Astrocyte (in vitro differentiated cells and primary cell): Measurements from ENCODE around the gene GRIA2. TPM values are rescaled to one million over a fixed set of nuclear protein-coding genes. Genes with fewer than 3 reads are reported as not detected.

ENCODE experiments used
- DNase-seq: peaks from one replicate; pipeline ENCODE4 v3.0.0-alpha.2; 2010; ENCODE audit warnings: low read depth
- FAIRE-seq: peaks from 2 replicates; lab custom pipeline; 2011; peaks lifted over from hg19 to GRCh38; lab: Jason Lieb, UNC
- H2AFZ ChIP-seq: 2 replicates; pipeline ENCODE4 v1.6.0; 2012; ENCODE audit warnings: low read depth, low read length, inconsistent platforms
- H3K27ac ChIP-seq: 2 replicates; pipeline ENCODE4 v1.5.1; 2011; ENCODE audit warnings: low read depth, low read length, inconsistent platforms
- H3K27me3 ChIP-seq: 2 replicates; pipeline ENCODE4 v1.6.0; 2011; ENCODE audit warnings: low read length, inconsistent platforms; ENCODE audit not compliant: insufficient read depth
- H3K36me3 ChIP-seq: 2 replicates; pipeline ENCODE4 v1.5.1; 2011; ENCODE audit warnings: low read length, inconsistent platforms; ENCODE audit not compliant: insufficient read depth
- H3K4me1 ChIP-seq: 2 replicates; pipeline ENCODE4 v1.5.1; 2011; ENCODE audit warnings: low read length, inconsistent platforms; ENCODE audit not compliant: insufficient read depth
- H3K4me2 ChIP-seq: 2 replicates; pipeline ENCODE4 v1.6.0; 2012; ENCODE audit warnings: low read length, inconsistent platforms
- H3K4me3 ChIP-seq: 2 replicates; pipeline ENCODE4 v1.5.1; 2011; ENCODE audit warnings: low read depth, mild to moderate bottlenecking, low read length, inconsistent platforms; ENCODE audit not compliant: insufficient read depth
- H3K79me2 ChIP-seq: 2 replicates; pipeline ENCODE4 v1.6.0; 2012; ENCODE audit warnings: mild to moderate bottlenecking, low read length, inconsistent platforms; ENCODE audit not compliant: insufficient read depth
- H3K9ac ChIP-seq: 2 replicates; pipeline ENCODE4 v1.6.0; 2012; ENCODE audit warnings: mild to moderate bottlenecking, low read length, inconsistent platforms
- H3K9me3 ChIP-seq: 2 replicates; pipeline ENCODE4 v1.5.1; 2012; ENCODE audit warnings: low read depth, mild to moderate bottlenecking, low read length, inconsistent platforms; ENCODE audit not compliant: insufficient read depth
- H4K20me1 ChIP-seq: 2 replicates; pipeline ENCODE4 v1.6.0; 2012; ENCODE audit warnings: low read length, inconsistent platforms; ENCODE audit not compliant: insufficient read depth
- H3K27ac Mint-ChIP-seq: one replicate; pipeline ENCODE4 v1.8.0; 2021; ENCODE audit warnings: mild to moderate bottlenecking, mixed read lengths; ENCODE audit not compliant: unreplicated experiment
- H3K27me3 Mint-ChIP-seq: one replicate; pipeline ENCODE4 v1.8.0; 2021; ENCODE audit warnings: low read depth, mixed read lengths; ENCODE audit not compliant: unreplicated experiment
- H3K36me3 Mint-ChIP-seq: one replicate; pipeline ENCODE4 v1.8.0; 2021; ENCODE audit warnings: low read depth, mixed read lengths; ENCODE audit not compliant: unreplicated experiment
- H3K4me1 Mint-ChIP-seq: one replicate; pipeline ENCODE4 v1.8.0; 2021; ENCODE audit warnings: low read depth, mixed read lengths; ENCODE audit not compliant: unreplicated experiment
- H3K4me3 Mint-ChIP-seq: one replicate; pipeline ENCODE4 v1.8.0; 2021; ENCODE audit warnings: mild to moderate bottlenecking, moderate library complexity, mixed read lengths; ENCODE audit not compliant: unreplicated experiment
- H3K9me3 Mint-ChIP-seq: one replicate; pipeline ENCODE4 v1.8.0; 2021; ENCODE audit warnings: mild to moderate bottlenecking, mixed read lengths; ENCODE audit not compliant: unreplicated experiment
- CTCF ChIP-seq: IDR thresholded peaks from 2 replicates; pipeline ENCODE4 v1.5.1; 2011; ENCODE audit warnings: low read depth, mild to moderate bottlenecking, inconsistent platforms, low read length, moderate library complexity; ENCODE audit not compliant: insufficient read depth
- EZH2 ChIP-seq: IDR thresholded peaks from 2 replicates; pipeline ENCODE4 v1.6.1; 2012; ENCODE audit warnings: mild to moderate bottlenecking, low read length, inconsistent platforms; ENCODE audit not compliant: insufficient read depth
- total RNA-seq: library from RNA; stranded (reverse); gene quantifications from 2 replicates; pipeline ENCODE4 v1.2.1, GENCODE V29; 2021

Gene GRIA2
- total RNA-seq, 1 donor from 2014 or later = not detected

GRCh38 chr4:157303471-157303960 lies 83.0 kb downstream of the GRIA2 start:
- Histone ChIP-seq H3K27me3 (no peaks in the 10 kb centered on the region), H3K79me2 (no peaks in the 10 kb centered on the region), H3K27ac (no peak overlapping the region), H3K4me1 (no peaks in the 10 kb centered on the region), H3K4me3 (no peak overlapping the region), H2AFZ (no peak overlapping the region), H3K9ac (no peak overlapping the region), H3K36me3 (no peaks in the 10 kb centered on the region), H3K9me3 (no peaks in the 10 kb centered on the region), H4K20me1 (no peaks in the 10 kb centered on the region), H3K4me2 (no peak overlapping the region)
- Mint-ChIP-seq H3K27me3 (no peaks in the 10 kb centered on the region), H3K4me1 (no peaks in the 10 kb centered on the region), H3K9me3 (no peaks in the 10 kb centered on the region), H3K4me3 (no peak overlapping the region), H3K27ac (no peak overlapping the region), H3K36me3 (no peaks in the 10 kb centered on the region)
- DNase-seq = no peak
- FAIRE-seq = no peak
- TF ChIP-seq CTCF = no peak
- no peak for TF ChIP-seq EZH2

GRCh38 chr4:157304769-157305168 lies 84.2 kb downstream of the GRIA2 start:
- Mint-ChIP-seq H3K9me3 (no peaks in the 10 kb centered on the region), H3K36me3 (no peaks in the 10 kb centered on the region), H3K27me3 (no peaks in the 10 kb centered on the region), H3K4me1 (no peaks in the 10 kb centered on the region), H3K27ac (no peak overlapping the region), H3K4me3 (no peak overlapping the region)
- no peak for TF ChIP-seq EZH2
- no peak for TF ChIP-seq CTCF
- no peaks in the 10 kb centered on the region for H3K9me3 ChIP-seq
- no peaks in the 10 kb centered on the region for H3K4me1 ChIP-seq
- no peak overlapping the region for H3K4me2 ChIP-seq
- FAIRE-seq (no peak), DNase-seq (no peak)
- no peaks in the 10 kb centered on the region for H3K79me2 ChIP-seq
- H2AFZ ChIP-seq = no peak overlapping the region
- no peaks in the 10 kb centered on the region for H3K27me3 ChIP-seq
- H3K4me3 ChIP-seq = no peak overlapping the region
- no peak overlapping the region for H3K27ac ChIP-seq
- H4K20me1 ChIP-seq = no peaks in the 10 kb centered on the region
- H3K36me3 ChIP-seq = no peaks in the 10 kb centered on the region
- H3K9ac ChIP-seq = no peak overlapping the region

- H3K27me3 ChIP-seq = no peaks in the 10 kb centered on the region
- no peak overlapping the region for H2AFZ ChIP-seq
- H3K36me3 ChIP-seq = no peaks in the 10 kb centered on the region
- no peak overlapping the region for H3K4me2 ChIP-seq
- H3K4me1 ChIP-seq = no peaks in the 10 kb centered on the region
- H3K4me3 Mint-ChIP-seq = no peak overlapping the region
- DNase-seq = no peak
- no peaks in the 10 kb centered on the region for H3K27me3 Mint-ChIP-seq
- FAIRE-seq = no peak
- H3K9me3 ChIP-seq = no peaks in the 10 kb centered on the region
- no peak overlapping the region for H3K9ac ChIP-seq
- TF ChIP-seq EZH2 (no peak), CTCF (no peak)
- no peak overlapping the region for H3K27ac Mint-ChIP-seq
- H3K4me3 ChIP-seq = no peak overlapping the region
- H3K4me1 Mint-ChIP-seq = peaks cover 2% of the 10 kb centered on the region
- no peak overlapping the region for H3K27ac ChIP-seq
- H3K36me3 Mint-ChIP-seq = no peaks in the 10 kb centered on the region
- no peaks in the 10 kb centered on the region for H4K20me1 ChIP-seq
- H3K9me3 Mint-ChIP-seq = no peaks in the 10 kb centered on the region
- H3K79me2 ChIP-seq = no peaks in the 10 kb centered on the region
Measured at GRCh38 chr4:157312702-157313101, 92.2 kb downstream of the GRIA2 start.
